GM10847 (cell line): ENCODE measurements around the gene NRSN2.

ENCODE experiments used
- POLR2A ChIP-seq: IDR thresholded peaks from 2 replicates; pipeline ENCODE4 v1.6.1; 2011; ENCODE audit not compliant: insufficient read length; ENCODE audit errors: extremely low read depth

Gene NRSN2

DNA sequence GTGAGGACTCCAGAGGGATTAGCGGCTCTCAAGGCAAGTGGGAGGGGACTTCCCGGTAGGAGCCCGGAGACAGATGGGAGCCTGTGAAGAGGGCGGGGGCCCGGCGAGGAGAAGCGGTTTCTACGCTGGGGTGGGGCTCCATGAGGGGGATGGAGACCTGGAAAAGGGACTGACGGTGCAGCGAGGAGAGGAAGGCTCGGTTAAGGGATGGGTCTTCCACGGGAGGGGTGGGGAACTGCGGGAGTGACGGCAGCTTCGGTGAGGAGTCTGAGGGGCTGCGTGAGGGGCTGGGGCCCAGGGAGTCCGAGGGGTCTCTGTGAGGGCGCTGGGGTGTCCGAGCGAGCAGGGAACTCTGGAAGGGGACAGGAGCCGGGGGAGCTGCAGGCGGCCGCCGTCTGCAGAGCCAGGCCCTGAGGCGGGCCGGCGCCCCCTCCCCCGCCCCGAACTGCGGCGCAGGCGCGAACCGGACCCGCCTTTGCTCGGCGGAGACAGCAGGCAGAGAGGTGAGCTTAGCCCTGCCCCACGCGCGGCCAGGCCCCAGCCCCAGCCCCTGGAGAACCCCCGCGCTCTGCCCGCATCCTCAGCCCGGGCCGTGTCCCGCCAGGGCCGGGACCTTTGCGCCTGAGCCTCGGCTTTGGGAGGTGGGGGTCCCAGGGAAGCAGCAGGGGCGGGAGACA is at the start of gene NRSN2:
Gene NRSN2 (plus strand): TSS at position 472 of the 677 bp plus-strand sequence. CDS start 2,533 bp downstream, outside the sequence.
- peak; percentile 18 for TF ChIP-seq POLR2A

DNA sequence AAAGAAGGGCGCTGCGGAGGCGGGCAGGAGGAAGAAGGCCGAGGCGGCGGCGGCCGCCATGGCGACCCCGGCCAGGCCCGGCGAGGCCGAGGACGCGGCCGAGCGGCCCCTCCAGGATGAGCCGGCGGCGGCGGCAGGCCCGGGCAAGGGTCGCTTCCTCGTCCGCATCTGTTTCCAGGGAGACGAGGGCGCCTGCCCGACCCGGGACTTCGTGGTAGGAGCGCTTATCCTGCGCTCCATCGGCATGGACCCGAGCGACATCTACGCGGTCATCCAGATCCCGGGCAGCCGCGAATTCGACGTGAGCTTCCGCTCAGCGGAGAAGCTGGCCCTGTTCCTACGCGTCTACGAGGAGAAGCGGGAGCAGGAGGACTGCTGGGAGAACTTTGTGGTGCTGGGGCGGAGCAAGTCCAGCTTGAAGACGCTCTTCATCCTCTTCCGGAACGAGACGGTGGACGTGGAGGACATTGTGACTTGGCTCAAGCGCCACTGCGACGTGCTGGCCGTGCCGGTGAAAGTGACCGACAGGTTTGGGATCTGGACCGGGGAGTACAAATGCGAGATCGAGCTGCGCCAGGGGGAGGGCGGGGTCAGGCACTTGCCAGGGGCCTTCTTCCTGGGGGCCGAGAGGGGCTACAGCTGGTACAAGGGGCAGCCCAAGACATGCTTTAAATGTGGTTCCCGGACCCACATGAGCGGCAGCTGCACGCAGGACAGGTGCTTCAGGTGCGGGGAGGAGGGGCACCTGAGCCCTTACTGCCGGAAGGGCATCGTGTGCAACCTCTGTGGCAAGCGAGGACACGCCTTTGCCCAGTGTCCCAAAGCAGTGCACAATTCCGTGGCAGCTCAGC is 48.8 kb upstream of the NRSN2 start:
- peak; percentile 42 for TF ChIP-seq POLR2A

DNA sequence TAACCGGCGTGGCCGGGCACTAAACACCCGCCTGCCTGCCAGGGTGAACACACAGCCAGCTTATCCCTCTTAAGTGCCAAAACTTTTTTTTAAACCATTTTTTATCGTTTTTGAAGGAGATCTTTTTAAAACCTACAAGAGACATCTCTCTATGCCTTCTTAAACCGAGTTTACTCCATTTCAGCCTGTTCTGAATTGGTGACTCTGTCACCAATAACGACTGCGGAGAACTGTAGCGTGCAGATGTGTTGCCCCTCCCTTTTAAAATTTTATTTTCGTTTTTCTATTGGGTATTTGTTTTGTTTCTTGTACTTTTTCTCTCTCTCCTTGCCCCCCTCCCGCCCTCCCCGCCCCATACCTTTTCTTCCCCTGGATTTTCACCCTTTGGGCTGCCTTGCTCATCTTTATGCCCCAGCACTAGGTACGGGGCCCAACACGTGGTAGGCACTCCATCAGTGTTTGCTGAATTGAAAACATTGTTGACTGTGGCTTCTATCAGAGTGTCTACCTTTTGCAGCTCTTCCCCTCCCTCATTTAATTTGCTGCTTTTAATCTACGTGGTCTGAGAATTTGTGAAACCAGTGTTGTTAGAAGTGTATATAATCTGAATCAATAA is 48.0 kb upstream of the NRSN2 start:
- TF ChIP-seq POLR2A, result no peak

DNA sequence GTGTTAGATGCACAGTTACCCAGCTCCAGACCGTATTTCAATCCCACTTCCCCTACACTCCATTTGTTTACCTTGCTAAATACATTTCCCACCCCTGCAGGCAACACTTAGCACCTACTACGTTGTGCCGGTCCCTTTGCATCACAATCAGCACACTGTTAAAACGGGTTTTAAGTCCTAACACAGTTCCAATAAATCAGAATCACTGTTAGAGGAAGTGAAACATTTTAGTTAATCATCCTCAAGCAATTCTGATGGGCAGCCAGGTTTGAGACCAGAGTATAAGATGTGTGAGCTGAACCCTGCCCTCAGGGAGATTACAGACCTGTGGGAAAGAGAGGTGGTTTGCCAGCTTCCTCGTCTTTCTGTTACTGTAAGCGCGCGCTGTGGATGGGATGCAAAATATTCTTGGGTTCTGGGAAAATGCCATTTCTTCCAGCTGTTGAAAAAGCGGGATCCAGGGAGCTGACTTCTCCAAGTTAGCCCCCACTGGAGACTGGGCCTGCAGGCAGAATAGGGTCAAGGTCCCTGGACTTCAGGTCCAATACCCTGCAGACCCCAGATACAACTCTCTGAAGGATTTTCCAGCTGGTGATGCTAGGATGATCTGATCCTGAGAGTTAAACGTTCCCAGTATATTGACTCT is 46.4 kb upstream of the NRSN2 start:
- no peak for TF ChIP-seq POLR2A

- TF ChIP-seq POLR2A, result no peak
Measured at GRCh38 chr20:301886-302848, 44.7 kb upstream of the NRSN2 start.

GRCh38 chr20:305745-306144 is 41.2 kb upstream of the NRSN2 start:
- TF ChIP-seq POLR2A, result no peak

- no peak for TF ChIP-seq POLR2A
Measured at GRCh38 chr20:308427-309038, 38.4 kb upstream of the NRSN2 start.

- TF ChIP-seq POLR2A, result no peak
Measured at GRCh38 chr20:309306-309840, 37.5 kb upstream of the NRSN2 start.

DNA sequence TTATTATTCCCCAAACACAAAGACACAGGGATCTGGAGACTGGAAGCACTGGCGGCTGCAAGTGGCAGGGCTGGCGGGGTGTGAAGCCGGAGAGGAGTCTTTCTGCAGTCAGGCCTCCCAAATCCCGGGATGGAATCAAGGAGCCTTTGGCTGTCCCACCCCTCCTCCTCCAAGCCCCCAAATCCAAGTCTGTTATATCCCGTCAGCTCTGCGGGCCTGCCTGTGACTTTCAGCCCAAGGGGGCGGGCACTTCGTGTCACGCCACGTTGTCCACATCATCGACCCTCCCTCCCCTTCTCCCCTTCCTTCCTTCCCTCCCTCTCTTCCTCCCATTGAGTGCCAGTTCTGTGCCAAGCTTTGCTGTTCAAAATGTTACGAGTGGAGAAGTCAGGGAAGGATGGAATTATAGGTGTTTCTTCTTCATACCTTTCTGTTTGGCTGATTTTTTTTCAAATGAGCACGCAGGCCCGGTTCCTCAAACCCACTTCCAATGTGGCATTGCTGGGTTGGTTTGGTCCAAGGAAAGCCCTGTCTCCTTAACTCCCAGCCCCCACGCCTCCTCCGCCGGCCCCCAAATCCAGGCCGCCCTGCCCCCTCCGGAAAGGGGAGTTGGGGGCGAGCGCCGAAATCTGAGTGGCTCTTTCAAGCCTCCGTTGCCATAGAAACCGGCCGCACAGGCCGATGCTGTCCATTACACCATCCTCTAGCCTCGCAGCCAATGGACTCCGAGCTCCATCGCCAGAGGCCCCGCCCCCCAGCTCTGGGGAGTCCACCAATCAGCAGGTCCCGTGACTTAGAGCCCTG is 36.9 kb upstream of the NRSN2 start:
- no peak for TF ChIP-seq POLR2A

- no peak for TF ChIP-seq POLR2A
Measured at GRCh38 chr20:310645-311044, 36.3 kb upstream of the NRSN2 start.

GRCh38 chr20:311609-312008 is 35.3 kb upstream of the NRSN2 start:
- TF ChIP-seq POLR2A, result no peak

- no peak for TF ChIP-seq POLR2A
Measured at GRCh38 chr20:312067-312466, 34.8 kb upstream of the NRSN2 start.

DNA sequence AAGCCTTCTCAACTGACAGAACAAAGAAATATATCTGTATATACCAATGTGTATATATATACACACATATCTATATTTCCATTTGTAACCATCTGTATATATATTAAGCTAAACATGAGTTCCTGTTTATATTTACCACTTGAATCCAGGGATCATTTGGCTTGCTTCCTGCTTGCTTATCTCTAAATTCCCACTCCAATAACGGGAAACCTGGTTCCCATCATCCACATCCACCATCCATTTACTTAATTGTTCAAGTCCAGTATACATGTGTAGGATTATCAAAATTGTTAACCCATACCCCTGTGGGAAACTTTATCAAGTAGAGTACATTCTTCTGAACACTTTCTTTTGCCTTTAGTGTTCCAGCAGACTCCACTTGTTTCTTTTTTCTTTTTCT is 34.0 kb upstream of the NRSN2 start:
- no peak for TF ChIP-seq POLR2A
